ENCODE data around the gene SIGLEC1. TPM values are rescaled to one million over a fixed set of nuclear protein-coding genes. Genes with fewer than 3 reads are reported as not detected.
A peak's percentile ranks its signal among the peaks of the same experiment; 100 is the strongest.

SIGLEC1 gene
- total and polyA plus RNA-seq, 2 experiments from 2014 or later = not detected

DNA sequence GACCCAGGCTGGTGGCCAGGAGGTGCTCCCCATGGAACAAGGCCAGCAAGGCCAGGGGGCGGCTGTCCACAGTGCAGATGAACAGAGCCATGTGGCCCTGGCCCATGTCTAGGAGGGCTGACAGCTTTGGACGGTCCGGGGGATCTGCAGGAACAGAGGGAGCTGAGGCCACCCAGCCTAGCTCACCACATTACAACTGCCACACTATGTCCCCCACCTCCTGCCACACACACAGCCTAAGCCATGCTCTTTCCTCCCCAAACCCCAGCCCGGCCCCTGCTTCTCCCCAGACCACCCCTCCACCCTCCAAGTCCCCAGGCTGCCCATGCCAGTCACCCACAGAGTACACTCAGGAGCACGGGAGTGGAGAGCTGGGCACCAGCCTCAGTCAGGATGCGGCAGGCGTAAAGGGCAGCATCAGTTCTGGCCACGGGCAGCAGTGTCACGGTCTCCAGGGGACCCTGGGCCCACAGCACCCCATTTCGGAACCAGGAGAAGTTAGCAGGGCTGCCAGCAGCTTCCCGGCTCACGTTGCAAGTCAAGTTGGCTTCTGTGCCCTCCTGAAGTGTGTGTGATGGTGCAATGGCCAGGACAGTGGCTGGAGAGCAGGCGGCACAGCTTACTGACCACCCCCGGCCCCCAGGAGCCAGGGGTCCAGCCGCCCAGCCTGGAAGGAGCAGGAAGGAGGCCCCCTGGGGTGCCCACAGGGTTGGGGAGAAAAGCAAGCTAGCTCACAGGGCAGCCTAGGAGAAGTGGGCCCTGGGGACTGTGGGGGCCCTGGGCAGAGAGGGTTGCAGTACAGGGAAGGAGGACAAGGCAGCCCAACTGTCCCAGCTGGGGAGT, 15.4 kb downstream of the SIGLEC1 start:
- Histone ChIP-seq H3K27me3 (ENCODE audit: insufficient read depth) (no peaks in the 10 kb centered on the region), H3K4me1 (ENCODE audit: insufficient read depth) (no peaks in the 10 kb centered on the region), H3K79me2 (replicated peaks; ENCODE audit: insufficient read depth) (no peaks in the 10 kb centered on the region), H3K27ac (ENCODE audit: low read depth) (no peak overlapping the region), H3K4me3 (no peak overlapping the region), H3K9me2 (ENCODE audit: insufficient read depth) (no peaks in the 10 kb centered on the region), H3K36me3 (ENCODE audit: insufficient read depth) (no peaks in the 10 kb centered on the region), H4K20me1 (replicated peaks; ENCODE audit: insufficient read depth) (no peaks in the 10 kb centered on the region), H2AFZ (no peak overlapping the region), H3K4me2 (no peak overlapping the region), H3F3A (replicated peaks; ENCODE audit: low read depth) (no peaks in the 10 kb centered on the region)
- Mint-ChIP-seq H3K4me3 (no peak overlapping the region), H3K9me3 (peaks cover 3% of the 10 kb centered on the region; the same call in 1 of the 3 replicates), H3K36me3 (ENCODE audit: low read depth) (no peaks in the 10 kb centered on the region), H3K27ac (no peak overlapping the region), H3K27me3 (ENCODE audit: insufficient read depth, low read depth, poor library complexity) (peaks cover 9% of the 10 kb centered on the region), H3K4me1 (no peaks in the 10 kb centered on the region)
- TF ChIP-seq EZH2 (IDR thresholded peaks at IDR 0.05; ENCODE audit: low read depth, unreplicated experiment) (no peak), POLR2AphosphoS5 (IDR thresholded peaks at IDR 0.05; ENCODE audit: low read depth) (no peak), NANOG (IDR thresholded peaks at IDR 0.05; ENCODE audit: borderline replicate concordance) (no peak), JUNB (IDR thresholded peaks at IDR 0.05; ENCODE audit: unreplicated experiment) (no peak), ZNF331 (CRISPR knock-in tag; IDR thresholded peaks at IDR 0.05; ENCODE audit: low read depth) (no peak)
- TF ChIP-seq, protein P1, sequence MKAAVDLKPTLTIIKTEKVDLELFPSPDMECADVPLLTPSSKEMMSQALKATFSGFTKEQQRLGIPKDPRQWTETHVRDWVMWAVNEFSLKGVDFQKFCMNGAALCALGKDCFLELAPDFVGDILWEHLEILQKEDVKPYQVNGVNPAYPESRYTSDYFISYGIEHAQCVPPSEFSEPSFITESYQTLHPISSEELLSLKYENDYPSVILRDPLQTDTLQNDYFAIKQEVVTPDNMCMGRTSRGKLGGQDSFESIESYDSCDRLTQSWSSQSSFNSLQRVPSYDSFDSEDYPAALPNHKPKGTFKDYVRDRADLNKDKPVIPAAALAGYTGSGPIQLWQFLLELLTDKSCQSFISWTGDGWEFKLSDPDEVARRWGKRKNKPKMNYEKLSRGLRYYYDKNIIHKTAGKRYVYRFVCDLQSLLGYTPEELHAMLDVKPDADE (IDR thresholded peaks at IDR 0.05) = no peak
- no peak for DNase-seq (ENCODE audit: low spot score)
- no peak for ATAC-seq

DNA sequence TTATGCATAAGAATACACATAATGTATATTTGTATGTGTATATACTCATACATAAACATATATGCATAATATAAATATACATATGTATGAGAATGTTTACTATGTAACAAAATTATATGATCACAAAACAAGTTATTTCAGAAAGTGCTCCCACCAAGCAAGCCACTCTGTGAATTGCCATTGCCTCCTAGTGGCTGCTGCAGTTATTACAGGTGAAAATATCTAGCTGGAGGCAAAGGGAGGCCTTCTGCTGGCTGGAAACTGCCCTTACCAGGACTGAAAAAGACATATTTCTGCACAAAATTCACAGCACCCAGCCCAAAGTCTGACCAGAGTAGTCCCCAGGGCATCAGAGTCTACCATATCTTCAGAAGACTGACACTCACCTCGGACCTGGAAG, 16.2 kb downstream of the SIGLEC1 start:
- Mint-ChIP-seq H3K36me3 (ENCODE audit: low read depth) (no peaks in the 10 kb centered on the region; the same call in 2 of the 3 replicates), H3K27me3 (ENCODE audit: insufficient read depth, low read depth, poor library complexity) (peaks cover 9% of the 10 kb centered on the region), H3K27ac (no peak overlapping the region), H3K4me3 (no peak overlapping the region), H3K9me3 (peaks cover 3% of the 10 kb centered on the region; the same call in 1 of the 3 replicates), H3K4me1 (no peaks in the 10 kb centered on the region)
- H3K9me2 ChIP-seq (ENCODE audit: insufficient read depth) = no peaks in the 10 kb centered on the region
- H3K4me3 ChIP-seq = no peak overlapping the region
- H3F3A ChIP-seq (replicated peaks; ENCODE audit: low read depth) = no peaks in the 10 kb centered on the region
- H3K4me2 ChIP-seq = no peak overlapping the region
- H4K20me1 ChIP-seq (replicated peaks; ENCODE audit: insufficient read depth) = no peaks in the 10 kb centered on the region
- no peak overlapping the region for H2AFZ ChIP-seq
- H3K27me3 ChIP-seq (ENCODE audit: insufficient read depth) = no peaks in the 10 kb centered on the region
- H3K4me1 ChIP-seq (ENCODE audit: insufficient read depth) = no peaks in the 10 kb centered on the region
- H3K79me2 ChIP-seq (replicated peaks; ENCODE audit: insufficient read depth) = no peaks in the 10 kb centered on the region
- H3K27ac ChIP-seq (ENCODE audit: low read depth) = no peak overlapping the region
- ATAC-seq (no peak), DNase-seq (ENCODE audit: low spot score) (peak; percentile 62)
- H3K36me3 ChIP-seq (ENCODE audit: insufficient read depth) = no peaks in the 10 kb centered on the region
- TF ChIP-seq, protein P2, sequence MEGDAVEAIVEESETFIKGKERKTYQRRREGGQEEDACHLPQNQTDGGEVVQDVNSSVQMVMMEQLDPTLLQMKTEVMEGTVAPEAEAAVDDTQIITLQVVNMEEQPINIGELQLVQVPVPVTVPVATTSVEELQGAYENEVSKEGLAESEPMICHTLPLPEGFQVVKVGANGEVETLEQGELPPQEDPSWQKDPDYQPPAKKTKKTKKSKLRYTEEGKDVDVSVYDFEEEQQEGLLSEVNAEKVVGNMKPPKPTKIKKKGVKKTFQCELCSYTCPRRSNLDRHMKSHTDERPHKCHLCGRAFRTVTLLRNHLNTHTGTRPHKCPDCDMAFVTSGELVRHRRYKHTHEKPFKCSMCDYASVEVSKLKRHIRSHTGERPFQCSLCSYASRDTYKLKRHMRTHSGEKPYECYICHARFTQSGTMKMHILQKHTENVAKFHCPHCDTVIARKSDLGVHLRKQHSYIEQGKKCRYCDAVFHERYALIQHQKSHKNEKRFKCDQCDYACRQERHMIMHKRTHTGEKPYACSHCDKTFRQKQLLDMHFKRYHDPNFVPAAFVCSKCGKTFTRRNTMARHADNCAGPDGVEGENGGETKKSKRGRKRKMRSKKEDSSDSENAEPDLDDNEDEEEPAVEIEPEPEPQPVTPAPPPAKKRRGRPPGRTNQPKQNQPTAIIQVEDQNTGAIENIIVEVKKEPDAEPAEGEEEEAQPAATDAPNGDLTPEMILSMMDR (conservative IDR thresholded peaks at IDR 0.05; ENCODE audit: low read depth in 2 of 2) = peak; percentile 74 to 76
- TF ChIP-seq ZNF114 (CRISPR knock-in tag; IDR thresholded peaks at IDR 0.05) = no peak
- TF ChIP-seq, protein P3, sequence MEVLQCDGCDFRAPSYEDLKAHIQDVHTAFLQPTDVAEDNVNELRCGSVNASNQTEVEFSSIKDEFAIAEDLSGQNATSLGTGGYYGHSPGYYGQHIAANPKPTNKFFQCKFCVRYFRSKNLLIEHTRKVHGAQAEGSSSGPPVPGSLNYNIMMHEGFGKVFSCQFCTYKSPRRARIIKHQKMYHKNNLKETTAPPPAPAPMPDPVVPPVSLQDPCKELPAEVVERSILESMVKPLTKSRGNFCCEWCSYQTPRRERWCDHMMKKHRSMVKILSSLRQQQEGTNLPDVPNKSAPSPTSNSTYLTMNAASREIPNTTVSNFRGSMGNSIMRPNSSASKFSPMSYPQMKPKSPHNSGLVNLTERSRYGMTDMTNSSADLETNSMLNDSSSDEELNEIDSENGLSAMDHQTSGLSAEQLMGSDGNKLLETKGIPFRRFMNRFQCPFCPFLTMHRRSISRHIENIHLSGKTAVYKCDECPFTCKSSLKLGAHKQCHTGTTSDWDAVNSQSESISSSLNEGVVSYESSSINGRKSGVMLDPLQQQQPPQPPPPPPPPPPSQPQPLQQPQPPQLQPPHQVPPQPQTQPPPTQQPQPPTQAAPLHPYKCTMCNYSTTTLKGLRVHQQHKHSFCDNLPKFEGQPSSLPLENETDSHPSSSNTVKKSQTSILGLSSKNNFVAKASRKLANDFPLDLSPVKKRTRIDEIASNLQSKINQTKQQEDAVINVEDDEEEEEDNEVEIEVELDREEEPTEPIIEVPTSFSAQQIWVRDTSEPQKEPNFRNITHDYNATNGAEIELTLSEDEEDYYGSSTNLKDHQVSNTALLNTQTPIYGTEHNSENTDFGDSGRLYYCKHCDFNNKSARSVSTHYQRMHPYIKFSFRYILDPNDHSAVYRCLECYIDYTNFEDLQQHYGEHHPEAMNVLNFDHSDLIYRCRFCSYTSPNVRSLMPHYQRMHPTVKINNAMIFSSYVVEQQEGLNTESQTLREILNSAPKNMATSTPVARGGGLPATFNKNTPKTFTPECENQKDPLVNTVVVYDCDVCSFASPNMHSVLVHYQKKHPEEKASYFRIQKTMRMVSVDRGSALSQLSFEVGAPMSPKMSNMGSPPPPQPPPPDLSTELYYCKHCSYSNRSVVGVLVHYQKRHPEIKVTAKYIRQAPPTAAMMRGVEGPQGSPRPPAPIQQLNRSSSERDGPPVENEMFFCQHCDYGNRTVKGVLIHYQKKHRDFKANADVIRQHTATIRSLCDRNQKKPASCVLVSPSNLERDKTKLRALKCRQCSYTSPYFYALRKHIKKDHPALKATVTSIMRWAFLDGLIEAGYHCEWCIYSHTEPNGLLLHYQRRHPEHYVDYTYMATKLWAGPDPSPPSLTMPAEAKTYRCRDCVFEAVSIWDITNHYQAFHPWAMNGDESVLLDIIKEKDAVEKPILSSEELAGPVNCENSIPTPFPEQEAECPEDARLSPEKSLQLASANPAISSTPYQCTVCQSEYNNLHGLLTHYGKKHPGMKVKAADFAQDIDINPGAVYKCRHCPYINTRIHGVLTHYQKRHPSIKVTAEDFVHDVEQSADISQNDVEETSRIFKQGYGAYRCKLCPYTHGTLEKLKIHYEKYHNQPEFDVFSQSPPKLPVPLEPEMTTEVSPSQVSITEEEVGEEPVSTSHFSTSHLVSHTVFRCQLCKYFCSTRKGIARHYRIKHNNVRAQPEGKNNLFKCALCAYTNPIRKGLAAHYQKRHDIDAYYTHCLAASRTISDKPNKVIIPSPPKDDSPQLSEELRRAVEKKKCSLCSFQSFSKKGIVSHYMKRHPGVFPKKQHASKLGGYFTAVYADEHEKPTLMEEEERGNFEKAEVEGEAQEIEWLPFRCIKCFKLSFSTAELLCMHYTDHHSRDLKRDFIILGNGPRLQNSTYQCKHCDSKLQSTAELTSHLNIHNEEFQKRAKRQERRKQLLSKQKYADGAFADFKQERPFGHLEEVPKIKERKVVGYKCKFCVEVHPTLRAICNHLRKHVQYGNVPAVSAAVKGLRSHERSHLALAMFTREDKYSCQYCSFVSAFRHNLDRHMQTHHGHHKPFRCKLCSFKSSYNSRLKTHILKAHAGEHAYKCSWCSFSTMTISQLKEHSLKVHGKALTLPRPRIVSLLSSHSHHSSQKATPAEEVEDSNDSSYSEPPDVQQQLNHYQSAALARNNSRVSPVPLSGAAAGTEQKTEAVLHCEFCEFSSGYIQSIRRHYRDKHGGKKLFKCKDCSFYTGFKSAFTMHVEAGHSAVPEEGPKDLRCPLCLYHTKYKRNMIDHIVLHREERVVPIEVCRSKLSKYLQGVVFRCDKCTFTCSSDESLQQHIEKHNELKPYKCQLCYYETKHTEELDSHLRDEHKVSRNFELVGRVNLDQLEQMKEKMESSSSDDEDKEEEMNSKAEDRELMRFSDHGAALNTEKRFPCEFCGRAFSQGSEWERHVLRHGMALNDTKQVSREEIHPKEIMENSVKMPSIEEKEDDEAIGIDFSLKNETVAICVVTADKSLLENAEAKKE (CRISPR knock-in tag; IDR thresholded peaks at IDR 0.05) = no peak
